Subcutaneous adipose tissue (tissue), 4 donors: Measurements from ENCODE around the gene C18orf63. TPM values are rescaled to one million over a fixed set of nuclear protein-coding genes. Genes with fewer than 3 reads are reported as not detected.

ENCODE experiments used
- total RNA-seq, 4 donors: library from RNA; depleted of rRNA; stranded (reverse); fragments of >200 nt; gene quantifications; one replicate each; pipeline ENCODE4 v1.1.0, GENCODE V29; 2016
- TF ChIP-seq, protein P1 (sequence below): fragments of 450-650 bp; IDR thresholded peaks from one replicate; pipeline ENCODE4 v1.5.1; 2016; ENCODE audit warnings: low read depth, mild to moderate bottlenecking, control low read depth, antibody characterized with exemption, moderate library complexity

The C18orf63 gene
- total RNA-seq, result not detected

DNA sequence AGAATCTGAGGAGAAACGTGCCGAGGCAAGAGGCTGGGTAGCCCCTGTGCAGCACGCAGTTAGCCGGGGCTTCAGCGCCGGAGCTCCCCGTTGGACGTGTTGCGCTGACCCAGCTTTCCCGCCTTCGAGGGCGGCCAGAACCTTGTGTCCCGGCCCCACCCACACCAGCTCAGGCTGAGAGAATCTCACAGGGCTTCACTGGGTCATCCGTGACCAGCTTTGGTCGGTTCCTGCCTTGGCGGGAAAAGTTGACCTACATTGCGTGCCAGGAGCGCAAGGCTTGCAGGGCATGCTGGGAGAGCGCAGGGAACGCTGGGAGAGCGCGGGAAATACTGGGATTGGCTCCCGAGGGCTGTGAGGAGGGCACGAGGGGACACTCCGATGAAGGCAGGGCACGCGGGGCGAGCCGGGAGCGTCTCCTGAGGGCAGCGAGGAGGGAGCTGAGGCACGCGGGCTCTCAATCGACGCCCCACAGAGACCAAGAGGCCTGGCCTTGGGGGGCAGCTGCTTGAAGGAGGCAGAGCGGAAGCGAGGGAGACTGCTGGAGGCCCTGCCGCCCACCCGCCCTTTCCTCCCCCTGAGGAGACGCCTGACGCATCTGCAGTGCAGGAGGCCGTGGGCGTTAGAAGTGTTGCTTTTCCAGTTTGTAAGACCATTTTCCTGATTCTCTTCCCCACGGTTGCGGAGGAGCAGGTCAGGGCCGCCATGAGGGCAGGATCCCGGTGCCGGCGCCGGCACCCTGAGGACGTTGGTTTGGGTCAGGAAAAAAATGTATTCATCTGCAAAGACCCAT lies at the start of gene C18orf63:
C18orf63 (plus strand) TSS at position 376 of the 793 bp plus-strand sequence. CDS start 2,027 bp downstream, outside the sequence.
- TF ChIP-seq, protein P1, sequence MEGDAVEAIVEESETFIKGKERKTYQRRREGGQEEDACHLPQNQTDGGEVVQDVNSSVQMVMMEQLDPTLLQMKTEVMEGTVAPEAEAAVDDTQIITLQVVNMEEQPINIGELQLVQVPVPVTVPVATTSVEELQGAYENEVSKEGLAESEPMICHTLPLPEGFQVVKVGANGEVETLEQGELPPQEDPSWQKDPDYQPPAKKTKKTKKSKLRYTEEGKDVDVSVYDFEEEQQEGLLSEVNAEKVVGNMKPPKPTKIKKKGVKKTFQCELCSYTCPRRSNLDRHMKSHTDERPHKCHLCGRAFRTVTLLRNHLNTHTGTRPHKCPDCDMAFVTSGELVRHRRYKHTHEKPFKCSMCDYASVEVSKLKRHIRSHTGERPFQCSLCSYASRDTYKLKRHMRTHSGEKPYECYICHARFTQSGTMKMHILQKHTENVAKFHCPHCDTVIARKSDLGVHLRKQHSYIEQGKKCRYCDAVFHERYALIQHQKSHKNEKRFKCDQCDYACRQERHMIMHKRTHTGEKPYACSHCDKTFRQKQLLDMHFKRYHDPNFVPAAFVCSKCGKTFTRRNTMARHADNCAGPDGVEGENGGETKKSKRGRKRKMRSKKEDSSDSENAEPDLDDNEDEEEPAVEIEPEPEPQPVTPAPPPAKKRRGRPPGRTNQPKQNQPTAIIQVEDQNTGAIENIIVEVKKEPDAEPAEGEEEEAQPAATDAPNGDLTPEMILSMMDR, result no peak

GRCh38 chr18:74266161-74266560 lies 49.5 kb upstream of the C18orf63 start:
- TF ChIP-seq, protein P1, result no peak

DNA sequence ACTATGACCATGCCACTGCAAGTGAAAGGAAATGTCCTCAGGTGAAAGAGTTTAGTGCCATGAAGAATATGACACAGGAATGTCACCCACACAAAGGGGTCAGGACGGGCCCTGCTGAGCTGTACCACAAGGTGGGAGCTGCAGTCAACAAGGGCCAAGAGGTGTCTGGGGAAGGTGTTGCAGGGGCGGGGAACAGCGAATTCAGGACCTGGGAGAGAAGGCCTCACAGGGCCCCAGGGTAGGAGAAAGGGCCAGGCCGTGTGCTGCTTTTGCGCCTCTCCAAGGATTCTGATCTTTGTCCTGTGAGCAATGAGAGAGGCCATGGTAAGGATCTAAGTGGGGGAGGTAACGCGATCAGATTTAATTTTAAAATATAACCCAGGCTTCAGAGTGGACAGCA lies 47.5 kb upstream of the C18orf63 start:
- TF ChIP-seq, protein P1, result no peak

GRCh38 chr18:74268933-74269620 lies 46.6 kb upstream of the C18orf63 start:
- TF ChIP-seq, protein P1, result no peak

GRCh38 chr18:74271635-74272034 lies 44.0 kb upstream of the C18orf63 start:
- TF ChIP-seq, protein P1, result no peak

DNA sequence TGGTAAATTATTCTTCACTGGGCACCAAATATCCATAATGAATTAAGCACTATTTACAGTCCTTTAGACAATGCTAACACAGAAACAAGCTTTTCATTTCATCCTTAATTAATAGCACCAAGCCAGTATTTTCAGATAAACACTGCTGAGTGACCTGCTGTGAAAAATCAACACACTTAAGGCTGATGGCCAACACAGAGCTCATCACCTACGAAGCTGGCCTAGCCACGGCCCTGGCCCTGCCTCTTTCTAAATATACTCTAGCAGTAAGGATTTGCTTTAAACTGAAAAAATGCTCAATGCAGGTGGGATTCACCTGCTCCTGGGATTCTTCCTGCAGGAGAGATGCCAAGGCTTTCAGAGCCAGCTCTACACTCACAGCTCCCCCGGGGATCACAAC lies 42.2 kb upstream of the C18orf63 start:
- TF ChIP-seq, protein P1, result no peak

DNA sequence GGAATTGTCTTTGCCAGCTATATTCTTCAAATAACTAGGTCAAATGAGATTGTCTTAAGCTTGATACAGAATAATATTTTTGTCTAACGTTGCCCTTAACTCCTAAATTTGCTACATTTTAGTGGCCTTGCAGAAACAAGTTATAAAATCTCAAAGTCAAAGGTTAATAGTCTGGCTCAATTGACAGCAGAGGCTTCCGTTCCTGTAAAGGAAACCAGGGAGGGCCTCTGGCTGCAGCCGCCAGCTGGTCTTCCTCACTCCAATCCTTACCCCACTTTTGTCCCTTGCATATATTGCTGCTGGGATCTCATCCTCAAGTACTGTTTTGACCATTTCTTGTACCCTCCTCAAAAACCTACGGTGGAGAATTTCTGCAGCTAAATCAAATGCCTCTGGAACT lies 40.9 kb upstream of the C18orf63 start:
- TF ChIP-seq, protein P1, result no peak
